Keratinocyte (primary cell): ENCODE data around the gene MICAL1.

Experiments used
- CTCF ChIP-seq, 3 experiments: IDR thresholded peaks in 1 of 3; conservative IDR thresholded peaks in 1 of 3; optimal IDR thresholded peaks in 1 of 3; 2 replicates in 2 of 3; 3 replicates in 1 of 3; pipeline versions ENCODE3 to v1.5.1; 2011; ENCODE audit warnings: low read length in 3 of 3, mild to moderate bottlenecking in 3 of 3, moderate library complexity in 2 of 3, control low read depth in 1 of 3, inconsistent platforms in 1 of 3; ENCODE audit not compliant: insufficient read depth in 2 of 3; ENCODE audit errors: extremely low read depth in 1 of 3
- EZH2 ChIP-seq: IDR thresholded peaks from one replicate; pipeline ENCODE4 v1.6.1; 2012; ENCODE audit warnings: inconsistent platforms, mild to moderate bottlenecking, low read length, moderate library complexity

- peak in 1 of 3 experiments; percentile 9 for TF ChIP-seq CTCF (optimal IDR thresholded peaks at IDR 0.05 in 1 of 3, IDR thresholded peaks at IDR 0.05 in 1 of 3, conservative IDR thresholded peaks at IDR 0.05 in 1 of 3; ENCODE audit: extremely low read depth in 1 of 3, insufficient read depth in 2 of 3, low read length in 3 of 3)
- no peak for TF ChIP-seq EZH2
Measured at GRCh38 chr6:109445382-109445781, 10.2 kb downstream of the MICAL1 start.
